GM12878 (cell line): ENCODE measurements around the gene IL36B. TPM values are rescaled to one million over a fixed set of nuclear protein-coding genes. Genes with fewer than 3 reads are reported as not detected.

ENCODE experiments used
- ATAC-seq: fragments of 200-7000 bp; cut with Tn5 transposase; 3 replicates; pipeline ENCODE4 v1.9.1; 2020; ENCODE audit warnings: mild to moderate bottlenecking, moderate library complexity
- BruUV-seq: library from RNA; stranded (reverse); fragments of 400-500 nt; replicated peaks from 2 replicates; lab custom pipeline; 2021; lab: Mats Ljungman, UMichigan
- CTCF ChIA-PET: fragments of 300-600 bp; sonication (Branson Sonifier 250); formaldehyde crosslinking; extraction: SDS; loops from one replicate; lab custom pipeline; 2021; ENCODE audit warnings: inconsistent platforms; lab: Yijun Ruan, JAX
- POLR2A ChIA-PET: fragments of 350-600 bp; formaldehyde crosslinking; extraction: SDS; loops from one replicate; lab custom pipeline; 2021; ENCODE audit warnings: inconsistent platforms; lab: Charles Lee
- RAD21 ChIA-PET: fragments of 300-600 bp; sonication (Branson Sonifier 250); formaldehyde crosslinking; loops from one replicate; lab custom pipeline; 2023; ENCODE audit warnings: antibody characterized with exemption; ENCODE audit not compliant: unreplicated experiment; lab: Charles Lee
- SMC1A ChIA-PET: fragments of 300-600 bp; sonication (Branson Sonifier 250); formaldehyde crosslinking; loops from one replicate; lab custom pipeline; 2023; ENCODE audit not compliant: unreplicated experiment, uncharacterized antibody; lab: Charles Lee
- DNase-seq: peaks from one replicate; pipeline ENCODE4 v3.0.0-alpha.2; 2011; ENCODE audit warnings: low read depth, low spot score
- FAIRE-seq: peaks from 3 replicates; lab custom pipeline; 2011; peaks lifted over from hg19 to GRCh38; lab: Jason Lieb, UNC
- H2AFZ ChIP-seq: 2 replicates; pipeline ENCODE4 v1.6.0; 2011; ENCODE audit warnings: low read depth, low read length, control low read depth; ENCODE audit not compliant: control insufficient read depth
- H3K27ac ChIP-seq: 2 replicates; pipeline ENCODE4 v1.5.1; 2011; ENCODE audit warnings: control low read depth; ENCODE audit not compliant: control insufficient read depth, insufficient read depth
- H3K27me3 ChIP-seq, 2 experiments: replicated peaks in 1 of 2; 2 replicates each; pipeline versions ENCODE4 v1.6.0 to v1.6.1; 2011; ENCODE audit warnings: low read length in 1 of 2; ENCODE audit not compliant: control insufficient read depth in 2 of 2, insufficient read depth in 2 of 2
- H3K36me3 ChIP-seq, 2 experiments: 2 replicates each; pipeline ENCODE4 v1.5.1; 2011; ENCODE audit warnings: low read length in 1 of 2; ENCODE audit not compliant: control insufficient read depth in 2 of 2, insufficient read depth in 2 of 2
- H3K4me1 ChIP-seq: 2 replicates; pipeline ENCODE4 v1.6.1; 2011; ENCODE audit warnings: mild to moderate bottlenecking, low read length, moderate library complexity, mixed read lengths; ENCODE audit not compliant: control insufficient read depth, insufficient read depth
- H3K4me2 ChIP-seq: 2 replicates; pipeline ENCODE4 v1.6.0; 2011; ENCODE audit warnings: control low read depth; ENCODE audit not compliant: control insufficient read depth, insufficient read depth
- H3K4me3 ChIP-seq: fragments of 200-600 bp; sonication (generic); 2 replicates; pipeline ENCODE4 v1.5.1; 2016
- H3K79me2 ChIP-seq: 2 replicates; pipeline ENCODE4 v1.6.0; 2011; ENCODE audit warnings: low read length; ENCODE audit not compliant: control insufficient read depth, insufficient read depth
- H3K9ac ChIP-seq: 2 replicates; pipeline ENCODE4 v1.8.0; 2011; ENCODE audit warnings: low read length, control low read depth, mixed read lengths; ENCODE audit not compliant: control insufficient read depth, insufficient read depth
- H3K9me3 ChIP-seq: replicated peaks from 3 replicates; pipeline ENCODE4 v1.5.1; 2011; ENCODE audit warnings: mild to moderate bottlenecking, low read length; ENCODE audit not compliant: control insufficient read depth, insufficient read depth
- H4K20me1 ChIP-seq: 2 replicates; pipeline ENCODE4 v1.6.0; 2011; ENCODE audit not compliant: control insufficient read depth, insufficient read depth
- ASH2L ChIP-seq: fragments of 300-600, 200-600 bp; sonication (generic); IDR thresholded peaks from 2 replicates; pipeline ENCODE4 v1.6.1; 2017; ENCODE audit warnings: low read depth, mild to moderate bottlenecking, borderline replicate concordance
- CREM ChIP-seq: IDR thresholded peaks from 2 replicates; pipeline ENCODE4 v1.6.1; 2014; ENCODE audit warnings: antibody characterized with exemption, low read depth
- DPF2 ChIP-seq: fragments of 450-650 bp; IDR thresholded peaks from 2 replicates; pipeline ENCODE4 v1.6.1; 2017; ENCODE audit warnings: mild to moderate bottlenecking
- HDAC6 ChIP-seq: fragments of 200-600 bp; sonication (generic); IDR thresholded peaks from one replicate; pipeline ENCODE4 v1.8.0; 2017; ENCODE audit warnings: antibody characterized with exemption; ENCODE audit not compliant: unreplicated experiment
- IKZF1 ChIP-seq: fragments of 450-650 bp; conservative IDR thresholded peaks from 2 replicates; pipeline ENCODE4 v1.6.1; 2017; ENCODE audit warnings: antibody characterized with exemption, mild to moderate bottlenecking
- KDM1A ChIP-seq: fragments of 200-600 bp; sonication (generic); IDR thresholded peaks from 2 replicates; pipeline ENCODE4 v1.6.1; 2016; ENCODE audit warnings: borderline replicate concordance
- MYB ChIP-seq: fragments of 150-350 bp; IDR thresholded peaks from 2 replicates; pipeline ENCODE4 v1.6.1; 2014; ENCODE audit warnings: mild to moderate bottlenecking, low read depth, low read length, borderline replicate concordance
- NBN ChIP-seq: fragments of 450-650 bp; IDR thresholded peaks from 2 replicates; pipeline ENCODE4 v1.6.1; 2016
- NFIC ChIP-seq: IDR thresholded peaks from 2 replicates; pipeline ENCODE4 v1.6.1; 2012; ENCODE audit warnings: low read depth, mild to moderate bottlenecking, inconsistent platforms, low read length, moderate library complexity
- NRF1 ChIP-seq: conservative IDR thresholded peaks from 2 replicates; pipeline ENCODE4 v1.6.1; 2011; ENCODE audit warnings: mild to moderate bottlenecking, low read depth, low read length, improper control_type of control experiment
- PAX5 ChIP-seq: IDR thresholded peaks from 2 replicates; pipeline ENCODE4 v1.6.1; 2011; ENCODE audit warnings: low read depth, low read length, borderline replicate concordance
- POU2F2 ChIP-seq: IDR thresholded peaks from 3 replicates; pipeline ENCODE4 v1.6.1; 2011; ENCODE audit warnings: low read depth, mild to moderate bottlenecking, low read length, borderline replicate concordance
- RAD21 ChIP-seq: IDR thresholded peaks from 2 replicates; pipeline ENCODE4 v1.6.1; 2011; ENCODE audit warnings: mild to moderate bottlenecking, low read depth, low read length, moderate library complexity; ENCODE audit not compliant: insufficient read depth
- RUNX3 ChIP-seq: IDR thresholded peaks from 2 replicates; pipeline ENCODE4 v1.6.1; 2012; ENCODE audit warnings: low read length, inconsistent platforms
- SPI1 ChIP-seq: IDR thresholded peaks from 2 replicates; pipeline ENCODE4 v1.6.1; 2011; ENCODE audit warnings: low read depth, mild to moderate bottlenecking, low read length, moderate library complexity, borderline replicate concordance; ENCODE audit not compliant: insufficient read depth
- STAT3 ChIP-seq: IDR thresholded peaks from 2 replicates; pipeline ENCODE4 v1.6.1; 2011; ENCODE audit warnings: low read depth, low read length, improper control_type of control experiment
- ZNF217 ChIP-seq: fragments of 450-650 bp; IDR thresholded peaks from 2 replicates; pipeline ENCODE4 v1.6.1; 2017; ENCODE audit warnings: antibody characterized with exemption, mild to moderate bottlenecking
- WGBS: methylation state at CpG from one replicate; pipeline ENCODE4 v1.1.6; 2016; ENCODE audit warnings: low lambda C conversion rate; ENCODE audit not compliant: insufficient replicate concordance, insufficient coverage; ENCODE audit errors: missing lambda C conversion rate; 5-methylcytosine and 5-hydroxymethylcytosine counted together
- in situ Hi-C: fragments of 300-500 bp; cut with MboI; formaldehyde crosslinking; loops from 9 replicates; pipeline ENCODE4 v1.14.3; 2018; ENCODE audit warnings: mixed read lengths
- intact Hi-C: fragments of 100-400 bp; cut with micrococcal nuclease; formaldehyde crosslinking; loops from one replicate; pipeline ENCODE4 v1.14.2; 2022; ENCODE audit not compliant: unreplicated experiment
- polyA plus RNA-seq, 11 experiments: library from polyadenylated mRNA; depleted of rRNA in 4 of 11; unstranded in 6 of 11; stranded (reverse) in 5 of 11; fragments of >200 nt; fragmentation: Nextera tagmentation in 4 of 11; fragmentation: Illumina TruSeq in 1 of 11; extraction: Ambion mirVana in 4 of 11; extraction: Trizol in 1 of 11; gene quantifications; 1 replicate in 1 of 11; 2 replicates in 10 of 11; pipeline versions ENCODE4 v1.2.1 to v1.2.3, GENCODE V29; 2011 to 2016; ENCODE audit warnings: inconsistent platforms in 2 of 11, missing spikeins in 2 of 11, low read depth in 1 of 11
- total RNA-seq, 4 experiments: library from RNA; depleted of rRNA in 3 of 4; stranded (reverse); fragments of >200 nt in 3 of 4; fragmentation: Illumina TruSeq in 1 of 4; extraction: Trizol in 1 of 4; gene quantifications; 2 replicates each; pipeline versions ENCODE4 v1.2.1 to v1.2.3, GENCODE V29; 2013 to 2021
- TF ChIP-seq, protein P1 (sequence below): fragments of 450-650 bp; IDR thresholded peaks from 2 replicates; pipeline ENCODE4 v1.6.1; 2016; ENCODE audit warnings: mild to moderate bottlenecking

Gene IL36B
- total and polyA plus RNA-seq, 10 of the 15 experiments (the other 5 are each of a cell fraction or from before 2014, with no cell fraction given) = not detected

GRCh38 chr2:113021312-113021711 is 31.4 kb downstream of the IL36B start:
- H3K4me3 ChIP-seq = no peak overlapping the region
- no peak for FAIRE-seq
- BruUV-seq = no TSS peak

DNA sequence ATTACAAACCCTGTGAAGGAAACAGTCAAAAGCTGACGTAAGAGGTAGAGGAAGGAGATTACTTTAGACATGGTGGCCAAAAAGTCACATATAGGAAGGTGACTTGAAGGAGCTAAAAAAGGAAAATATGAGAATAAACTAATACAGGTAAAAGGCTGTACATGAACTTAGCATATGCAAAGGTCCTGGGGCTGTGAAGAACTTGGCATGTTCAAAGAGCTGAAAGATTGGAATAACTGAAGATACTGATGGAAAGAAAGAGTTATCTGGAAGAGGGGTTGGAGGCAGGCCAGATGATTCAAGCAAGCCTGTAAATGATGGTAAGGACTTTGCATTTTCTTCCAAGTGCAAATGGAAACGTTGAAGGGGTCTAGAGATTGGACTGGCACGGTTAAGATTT is 34.2 kb downstream of the IL36B start:
- no peaks in the 10 kb centered on the region; the same call in 1 of the 3 replicates for H3K9me3 ChIP-seq
- FAIRE-seq = no peak
- H3K79me2 ChIP-seq = no peaks in the 10 kb centered on the region
- no peaks in the 10 kb centered on the region for H3K4me1 ChIP-seq
- no peak overlapping the region for H2AFZ ChIP-seq
- WGBS = 4% methylated on average over 3 of the region's 3 CpGs
- no peaks in the 10 kb centered on the region for H4K20me1 ChIP-seq
- H3K27ac ChIP-seq = no peak overlapping the region
- CTCF ChIA-PET = no interaction called here
- H3K4me2 ChIP-seq = no peak overlapping the region
- no peaks in the 10 kb centered on the region for H3K36me3 ChIP-seq
- no peak for ATAC-seq
- no peaks in the 10 kb centered on the region; a peak in 1 of 4 replicates for H3K27me3 ChIP-seq
- POLR2A ChIA-PET = no interaction called here
- RAD21 ChIA-PET = no interaction called here
- SMC1A ChIA-PET = interaction anchor here (1.5 kb wide), 1 partner anchor 12 kb away, joined by 3 read pairs; no protein-coding TSS in a partner anchor
- no peak for DNase-seq
- in situ Hi-C loops (no loop called here), intact Hi-C loops (no loop called here)
- no peak overlapping the region for H3K4me3 ChIP-seq
- no TSS peak for BruUV-seq
- TF ChIP-seq NRF1 (no peak), ZNF217 (no peak), DPF2 (no peak), IKZF1 (no peak), KDM1A (no peak), POU2F2 (no peak), HDAC6 (no peak), ASH2L (no peak), NFIC (no peak), CREM (no peak), RUNX3 (no peak), NBN (no peak), MYB (no peak), STAT3 (no peak), PAX5 (no peak), RAD21 (no peak)
- no peak overlapping the region for H3K9ac ChIP-seq

More at GRCh38 chr2:113021312-113021711, 31.4 kb downstream of the IL36B start:
- no peaks in the 10 kb centered on the region for H3K4me1 ChIP-seq
- in situ Hi-C loops = no loop called here
- no peak overlapping the region for H2AFZ ChIP-seq
- H3K9me3 ChIP-seq = no peaks in the 10 kb centered on the region; the same call in 1 of the 3 replicates
- TF ChIP-seq SPI1 = peak; percentile 48; the same call in 1 of the 2 replicates
- TF ChIP-seq, protein P1, sequence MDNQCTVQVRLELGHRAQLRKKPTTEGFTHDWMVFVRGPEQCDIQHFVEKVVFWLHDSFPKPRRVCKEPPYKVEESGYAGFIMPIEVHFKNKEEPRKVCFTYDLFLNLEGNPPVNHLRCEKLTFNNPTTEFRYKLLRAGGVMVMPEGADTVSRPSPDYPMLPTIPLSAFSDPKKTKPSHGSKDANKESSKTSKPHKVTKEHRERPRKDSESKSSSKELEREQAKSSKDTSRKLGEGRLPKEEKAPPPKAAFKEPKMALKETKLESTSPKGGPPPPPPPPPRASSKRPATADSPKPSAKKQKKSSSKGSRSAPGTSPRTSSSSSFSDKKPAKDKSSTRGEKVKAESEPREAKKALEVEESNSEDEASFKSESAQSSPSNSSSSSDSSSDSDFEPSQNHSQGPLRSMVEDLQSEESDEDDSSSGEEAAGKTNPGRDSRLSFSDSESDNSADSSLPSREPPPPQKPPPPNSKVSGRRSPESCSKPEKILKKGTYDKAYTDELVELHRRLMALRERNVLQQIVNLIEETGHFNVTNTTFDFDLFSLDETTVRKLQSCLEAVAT = no peak
- CTCF ChIA-PET = interaction anchor here (0.6 kb wide), 1 partner anchor 11 kb away, joined by 3 read pairs; no protein-coding TSS in a partner anchor
- no peaks in the 10 kb centered on the region; a peak in 1 of 4 replicates for H3K27me3 ChIP-seq
- no peak overlapping the region for H3K4me2 ChIP-seq
- SMC1A ChIA-PET = no interaction called here
- no peaks in the 10 kb centered on the region for H3K79me2 ChIP-seq
- RAD21 ChIA-PET = no interaction called here
- intact Hi-C loops = no loop called here
- DNase-seq (no peak), ATAC-seq (peak; percentile 31; the same call in 1 of the 3 replicates)
- POLR2A ChIA-PET = no interaction called here
- H3K36me3 ChIP-seq = no peaks in the 10 kb centered on the region
- H3K9ac ChIP-seq = no peak overlapping the region
- no peaks in the 10 kb centered on the region for H4K20me1 ChIP-seq
- no peak overlapping the region for H3K27ac ChIP-seq
- WGBS = 15% methylated on average over 4 of the region's 4 CpGs
